ENCODE measurements around the gene FBXO42.

DNA sequence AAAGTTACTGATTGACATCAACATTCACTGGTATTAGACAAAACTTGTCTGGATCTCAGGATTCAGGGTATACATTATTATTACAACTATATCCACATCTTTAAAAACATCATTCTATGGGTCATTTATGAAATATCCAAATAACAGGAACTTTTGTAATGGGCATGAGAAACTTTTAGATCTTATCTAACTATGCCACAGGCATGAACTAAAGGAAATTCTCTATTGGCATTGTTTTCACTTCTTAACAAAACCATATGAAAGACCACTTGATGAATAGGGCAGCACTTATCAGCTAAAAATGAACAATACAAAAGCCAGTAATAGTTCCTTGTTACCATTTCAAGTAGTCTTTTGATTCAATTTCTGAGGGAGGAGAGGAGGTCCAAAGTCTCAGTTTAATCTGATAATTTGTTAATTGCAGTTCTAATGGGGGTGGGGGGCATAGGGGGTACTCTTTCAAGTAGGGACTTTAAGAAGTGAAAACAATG is 84.5 kb downstream of the FBXO42 start:
- TF ChIP-seq, protein P1, sequence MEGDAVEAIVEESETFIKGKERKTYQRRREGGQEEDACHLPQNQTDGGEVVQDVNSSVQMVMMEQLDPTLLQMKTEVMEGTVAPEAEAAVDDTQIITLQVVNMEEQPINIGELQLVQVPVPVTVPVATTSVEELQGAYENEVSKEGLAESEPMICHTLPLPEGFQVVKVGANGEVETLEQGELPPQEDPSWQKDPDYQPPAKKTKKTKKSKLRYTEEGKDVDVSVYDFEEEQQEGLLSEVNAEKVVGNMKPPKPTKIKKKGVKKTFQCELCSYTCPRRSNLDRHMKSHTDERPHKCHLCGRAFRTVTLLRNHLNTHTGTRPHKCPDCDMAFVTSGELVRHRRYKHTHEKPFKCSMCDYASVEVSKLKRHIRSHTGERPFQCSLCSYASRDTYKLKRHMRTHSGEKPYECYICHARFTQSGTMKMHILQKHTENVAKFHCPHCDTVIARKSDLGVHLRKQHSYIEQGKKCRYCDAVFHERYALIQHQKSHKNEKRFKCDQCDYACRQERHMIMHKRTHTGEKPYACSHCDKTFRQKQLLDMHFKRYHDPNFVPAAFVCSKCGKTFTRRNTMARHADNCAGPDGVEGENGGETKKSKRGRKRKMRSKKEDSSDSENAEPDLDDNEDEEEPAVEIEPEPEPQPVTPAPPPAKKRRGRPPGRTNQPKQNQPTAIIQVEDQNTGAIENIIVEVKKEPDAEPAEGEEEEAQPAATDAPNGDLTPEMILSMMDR (IDR thresholded peaks at IDR 0.05), result no peak
- TF ChIP-seq POLR2A (IDR thresholded peaks at IDR 0.05; ENCODE audit: low read depth), result no peak

Data from esophagus muscularis mucosa (tissue), 3 donors.